C4-2B (cell line): ENCODE measurements around the gene OR4F15.

Experiments
- ZFX ChIP-seq: fragments of 450-650 bp; IDR thresholded peaks from 2 replicates; pipeline ENCODE4 v1.6.1; 2017
- TF ChIP-seq, protein P1 (sequence below): fragments of 450-650 bp; conservative IDR thresholded peaks from 2 replicates; pipeline ENCODE4 v1.5.1; 2017; ENCODE audit warnings: mild to moderate bottlenecking

DNA sequence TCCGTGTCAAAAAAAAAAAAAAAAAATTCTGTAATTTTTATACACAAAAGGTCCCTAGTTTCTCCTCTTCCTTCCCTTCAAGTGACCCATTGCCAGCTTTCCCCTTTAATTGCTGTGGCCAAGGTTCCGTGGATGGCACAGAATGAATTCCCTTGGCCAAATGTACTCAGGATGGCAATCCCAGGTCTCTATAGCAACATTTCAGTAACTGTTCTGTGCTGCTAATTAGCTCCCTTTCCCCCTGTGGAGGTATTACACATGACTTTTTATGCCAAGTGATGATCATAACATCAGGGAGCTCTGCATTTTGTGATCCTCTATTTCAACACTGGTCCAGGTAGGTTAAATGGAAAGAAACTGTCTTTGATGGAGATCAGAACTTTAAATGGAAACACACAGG is 8.8 kb upstream of the OR4F15 start, which contains the start of gene OR4F6:
- TF ChIP-seq, protein P1, sequence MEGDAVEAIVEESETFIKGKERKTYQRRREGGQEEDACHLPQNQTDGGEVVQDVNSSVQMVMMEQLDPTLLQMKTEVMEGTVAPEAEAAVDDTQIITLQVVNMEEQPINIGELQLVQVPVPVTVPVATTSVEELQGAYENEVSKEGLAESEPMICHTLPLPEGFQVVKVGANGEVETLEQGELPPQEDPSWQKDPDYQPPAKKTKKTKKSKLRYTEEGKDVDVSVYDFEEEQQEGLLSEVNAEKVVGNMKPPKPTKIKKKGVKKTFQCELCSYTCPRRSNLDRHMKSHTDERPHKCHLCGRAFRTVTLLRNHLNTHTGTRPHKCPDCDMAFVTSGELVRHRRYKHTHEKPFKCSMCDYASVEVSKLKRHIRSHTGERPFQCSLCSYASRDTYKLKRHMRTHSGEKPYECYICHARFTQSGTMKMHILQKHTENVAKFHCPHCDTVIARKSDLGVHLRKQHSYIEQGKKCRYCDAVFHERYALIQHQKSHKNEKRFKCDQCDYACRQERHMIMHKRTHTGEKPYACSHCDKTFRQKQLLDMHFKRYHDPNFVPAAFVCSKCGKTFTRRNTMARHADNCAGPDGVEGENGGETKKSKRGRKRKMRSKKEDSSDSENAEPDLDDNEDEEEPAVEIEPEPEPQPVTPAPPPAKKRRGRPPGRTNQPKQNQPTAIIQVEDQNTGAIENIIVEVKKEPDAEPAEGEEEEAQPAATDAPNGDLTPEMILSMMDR, result no peak
- TF ChIP-seq ZFX, result no peak
